ENCODE results near the gene XIRP1.
A peak's percentile ranks its signal among the peaks of the same experiment; 100 is the strongest.

XIRP1 gene

DNA sequence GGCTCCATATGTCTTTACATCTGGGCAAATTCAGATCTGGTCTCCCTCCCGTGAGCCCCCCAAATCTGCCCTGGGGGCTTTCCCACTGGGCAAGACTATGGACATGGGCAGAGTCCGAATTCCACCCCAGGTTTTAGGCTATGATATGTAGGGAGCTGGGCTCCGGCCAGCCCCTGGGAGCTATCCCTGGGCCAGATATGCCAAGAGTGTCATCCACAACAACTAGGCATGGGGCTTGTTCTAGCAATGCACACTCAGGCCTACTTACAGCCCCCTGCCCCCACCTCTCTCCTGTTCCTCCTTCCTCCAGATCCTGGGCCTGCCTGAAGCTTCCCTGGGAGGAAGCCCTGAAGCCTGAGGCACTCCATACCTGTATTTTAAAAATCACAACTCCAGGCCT, 622 bp downstream of the XIRP1 start:
- DNase-seq (ENCODE audit: low spot score), result no peak
- in situ Hi-C loops (cut with MboI; ENCODE audit: low sequenced_read_pairs, unreplicated experiment), result no loop called here

DNA sequence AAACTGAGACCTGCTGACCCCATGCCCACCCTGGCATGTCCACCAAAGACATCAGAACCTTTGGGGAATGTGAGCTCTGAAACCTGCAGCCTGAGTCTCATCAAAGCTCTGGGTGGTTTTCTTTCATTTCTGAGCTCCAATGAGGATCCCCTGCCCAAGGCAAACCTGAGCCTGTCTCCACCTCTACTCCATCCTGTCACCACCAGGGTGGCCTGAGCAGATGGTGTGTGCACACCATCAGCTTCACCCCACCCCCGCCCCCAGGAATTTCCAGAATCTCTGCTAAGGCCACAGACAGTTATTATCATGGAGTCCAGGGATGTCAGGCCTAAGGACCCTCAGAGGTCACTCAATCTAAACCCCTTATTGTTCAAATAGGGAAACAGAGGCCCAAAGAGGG, 1.3 kb downstream of the XIRP1 start:
- TF ChIP-seq, protein P1, sequence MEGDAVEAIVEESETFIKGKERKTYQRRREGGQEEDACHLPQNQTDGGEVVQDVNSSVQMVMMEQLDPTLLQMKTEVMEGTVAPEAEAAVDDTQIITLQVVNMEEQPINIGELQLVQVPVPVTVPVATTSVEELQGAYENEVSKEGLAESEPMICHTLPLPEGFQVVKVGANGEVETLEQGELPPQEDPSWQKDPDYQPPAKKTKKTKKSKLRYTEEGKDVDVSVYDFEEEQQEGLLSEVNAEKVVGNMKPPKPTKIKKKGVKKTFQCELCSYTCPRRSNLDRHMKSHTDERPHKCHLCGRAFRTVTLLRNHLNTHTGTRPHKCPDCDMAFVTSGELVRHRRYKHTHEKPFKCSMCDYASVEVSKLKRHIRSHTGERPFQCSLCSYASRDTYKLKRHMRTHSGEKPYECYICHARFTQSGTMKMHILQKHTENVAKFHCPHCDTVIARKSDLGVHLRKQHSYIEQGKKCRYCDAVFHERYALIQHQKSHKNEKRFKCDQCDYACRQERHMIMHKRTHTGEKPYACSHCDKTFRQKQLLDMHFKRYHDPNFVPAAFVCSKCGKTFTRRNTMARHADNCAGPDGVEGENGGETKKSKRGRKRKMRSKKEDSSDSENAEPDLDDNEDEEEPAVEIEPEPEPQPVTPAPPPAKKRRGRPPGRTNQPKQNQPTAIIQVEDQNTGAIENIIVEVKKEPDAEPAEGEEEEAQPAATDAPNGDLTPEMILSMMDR (IDR thresholded peaks at IDR 0.05; ENCODE audit: borderline replicate concordance, control extremely low read depth, extremely low read depth, insufficient read depth, missing control alignments), result no peak
- in situ Hi-C loops (cut with MboI; ENCODE audit: low sequenced_read_pairs, unreplicated experiment), result no loop called here
- no peak for DNase-seq (ENCODE audit: low spot score)

More for the DNA sequence above, 622 bp downstream of the XIRP1 start:
- TF ChIP-seq, protein P1 (IDR thresholded peaks at IDR 0.05; ENCODE audit: borderline replicate concordance, control extremely low read depth, extremely low read depth, insufficient read depth, missing control alignments), result no peak

DNA sequence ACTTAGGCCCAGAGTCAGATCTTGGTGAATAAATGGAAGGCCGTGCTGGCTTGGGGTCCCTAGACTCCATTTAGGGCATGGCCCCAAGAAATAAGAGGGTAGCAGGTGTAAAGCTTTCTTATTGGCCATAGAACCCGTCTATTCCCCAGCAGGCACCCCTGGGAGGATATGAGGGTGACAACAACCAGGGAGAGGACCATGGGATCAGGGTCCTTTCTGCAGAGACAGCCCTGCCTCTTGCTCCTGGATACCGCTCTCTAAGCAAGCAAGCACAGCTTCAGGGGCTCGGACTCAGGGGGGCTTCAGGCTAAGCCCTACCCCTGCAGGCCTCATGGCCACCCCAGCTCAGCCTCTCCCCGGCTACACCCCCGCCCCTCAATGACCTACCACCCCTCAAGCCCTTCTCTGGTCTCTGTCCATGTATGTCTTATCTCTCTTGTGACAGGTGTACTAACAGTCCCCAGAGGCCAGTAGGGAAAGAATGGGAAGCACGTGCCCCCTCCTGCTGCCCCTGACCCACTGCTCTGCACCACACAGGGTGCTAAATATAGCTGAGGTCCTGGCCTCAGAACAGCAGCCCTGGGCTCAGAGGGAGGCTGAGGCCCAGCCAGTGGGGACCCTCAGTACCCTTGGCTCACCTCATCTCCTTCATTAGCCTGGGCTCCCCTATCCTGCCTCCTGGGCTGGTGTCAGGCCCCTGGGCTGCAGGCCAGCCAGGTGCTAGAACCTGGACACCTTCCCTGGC, 1.9 kb downstream of the XIRP1 start:
- TF ChIP-seq, protein P1 (IDR thresholded peaks at IDR 0.05; ENCODE audit: borderline replicate concordance, control extremely low read depth, extremely low read depth, insufficient read depth, missing control alignments), result no peak
- DNase-seq (ENCODE audit: low spot score), result no peak
- in situ Hi-C loops (cut with MboI; ENCODE audit: low sequenced_read_pairs, unreplicated experiment), result no loop called here

DNA sequence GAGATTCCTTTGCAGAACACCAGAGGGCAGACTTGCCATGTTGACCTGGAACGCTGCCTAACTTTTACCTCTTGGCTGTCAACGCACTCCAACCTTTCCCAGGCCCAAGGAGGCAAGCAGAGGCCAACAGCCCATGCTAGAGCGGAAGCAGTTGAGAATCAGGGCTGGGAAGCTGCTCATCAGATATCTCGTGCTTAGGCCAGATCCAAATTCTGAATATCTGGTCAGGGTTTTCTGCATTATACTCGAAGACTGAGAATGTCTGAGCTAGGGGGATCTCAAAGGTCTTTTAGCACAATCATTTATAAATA, 2.5 kb downstream of the XIRP1 start:
- TF ChIP-seq, protein P1 (IDR thresholded peaks at IDR 0.05; ENCODE audit: borderline replicate concordance, control extremely low read depth, extremely low read depth, insufficient read depth, missing control alignments), result peak; percentile 76
- in situ Hi-C loops (cut with MboI; ENCODE audit: low sequenced_read_pairs, unreplicated experiment), result loop anchor here (5.0 to 10.0 kb wide), 2 partner anchors 95 to 97 kb away; no protein-coding TSS in a partner anchor
- DNase-seq (ENCODE audit: low spot score), result peak; percentile 83

DNA sequence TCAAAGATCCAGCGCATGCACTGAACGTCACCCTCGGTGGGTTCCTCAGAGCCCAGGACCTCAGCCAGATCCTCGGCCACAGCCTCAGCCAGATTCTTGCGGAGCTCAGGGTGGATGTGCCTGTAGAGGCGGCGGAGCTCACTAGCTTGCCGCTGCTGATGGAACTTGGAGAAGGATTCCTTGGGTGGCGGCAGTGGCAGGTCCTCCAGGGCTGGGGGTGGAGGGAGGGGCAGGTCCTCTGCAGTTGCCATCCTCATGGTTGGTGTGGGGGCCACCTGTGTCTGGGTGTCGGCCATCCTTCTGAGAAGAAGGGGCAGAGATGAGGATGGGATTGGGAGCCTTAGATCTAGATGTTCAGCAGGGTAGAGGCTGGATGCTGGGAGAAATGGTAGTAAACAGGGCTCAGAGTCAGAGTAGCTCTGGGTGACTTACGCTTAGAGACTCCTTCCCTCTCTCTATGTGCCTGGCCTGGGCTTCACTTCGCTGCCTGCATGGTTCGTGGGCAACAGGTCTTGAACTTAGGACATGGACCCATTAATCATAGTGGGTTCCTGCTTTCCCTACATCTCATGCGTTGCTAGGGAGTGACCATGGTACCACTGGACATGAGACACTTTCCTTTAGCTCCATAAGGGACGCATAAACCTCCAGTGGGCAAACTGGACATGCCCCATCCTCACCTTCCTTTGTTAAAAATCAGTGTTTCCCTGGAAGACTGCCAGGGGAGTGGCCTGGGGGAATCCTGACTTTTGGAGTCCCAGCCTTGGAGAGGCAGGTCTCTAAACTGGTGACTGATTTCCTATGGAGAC, 3.0 kb downstream of the XIRP1 start:
- in situ Hi-C loops (cut with MboI; ENCODE audit: low sequenced_read_pairs, unreplicated experiment), result loop anchor here (5.0 to 10.0 kb wide), 2 partner anchors 95 to 98 kb away; no protein-coding TSS in a partner anchor
- TF ChIP-seq, protein P1 (IDR thresholded peaks at IDR 0.05; ENCODE audit: borderline replicate concordance, control extremely low read depth, extremely low read depth, insufficient read depth, missing control alignments), result no peak

DNA sequence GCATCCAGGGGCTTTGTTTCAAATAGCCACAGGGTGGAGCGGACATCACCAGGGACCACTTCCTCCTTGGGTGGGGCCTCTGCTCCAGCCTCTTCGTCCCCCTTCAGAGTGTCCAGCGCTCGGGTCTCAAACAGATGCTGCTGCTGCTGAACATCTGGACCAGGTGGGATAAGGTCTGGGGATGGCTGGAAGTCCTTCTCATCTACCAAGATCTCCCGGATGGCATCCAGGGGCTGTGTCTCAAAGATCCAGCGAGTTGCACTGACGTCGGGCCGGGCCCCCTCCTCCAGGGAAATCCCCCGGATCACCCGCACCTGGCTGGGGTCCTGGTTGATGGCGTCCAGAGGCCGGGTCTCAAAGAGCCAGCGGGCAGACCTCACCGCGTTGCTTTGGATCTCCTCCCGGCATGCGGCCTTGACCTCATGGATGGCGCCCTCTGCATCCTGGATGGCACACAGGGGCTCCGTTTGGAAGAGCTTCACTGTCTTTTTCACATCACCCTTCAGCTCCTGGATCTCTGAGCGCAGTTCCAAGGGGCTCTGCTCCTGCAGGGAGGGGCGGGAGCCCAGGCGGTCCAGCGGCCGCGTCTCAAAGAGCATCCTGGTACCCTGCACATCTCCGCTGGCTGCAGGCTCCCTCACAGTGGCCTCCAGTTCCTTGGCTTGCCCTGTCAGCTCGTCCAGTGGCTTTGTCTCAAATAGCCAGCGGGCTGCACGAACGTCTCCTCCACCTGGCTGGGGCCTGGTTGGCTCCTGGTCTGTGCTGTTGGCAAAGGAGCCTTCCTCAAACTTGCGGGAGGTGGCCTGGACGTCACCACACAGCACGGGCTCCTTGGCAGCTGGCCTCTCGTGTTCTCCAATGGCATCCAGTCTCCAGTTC, 3.9 kb downstream of the XIRP1 start:
- in situ Hi-C loops (cut with MboI; ENCODE audit: low sequenced_read_pairs, unreplicated experiment), result loop anchor here (5.0 to 10.0 kb wide), 2 partner anchors 94 to 99 kb away; no protein-coding TSS in a partner anchor
- TF ChIP-seq, protein P1 (IDR thresholded peaks at IDR 0.05; ENCODE audit: borderline replicate concordance, control extremely low read depth, extremely low read depth, insufficient read depth, missing control alignments), result no peak
- DNase-seq (ENCODE audit: low spot score), result no peak

More for the DNA sequence above, 3.0 kb downstream of the XIRP1 start:
- DNase-seq (ENCODE audit: low spot score), result no peak
